Neural cell (in vitro differentiated cells): Measurements from ENCODE around the gene RAD51B. TPM values are rescaled to one million over a fixed set of nuclear protein-coding genes. Genes with fewer than 3 reads are reported as not detected.

ENCODE experiments used
- H2AFZ ChIP-seq: fragments of 200-600, 300-800 bp; sonication (generic), shearing (Covaris generic); 2 replicates; pipeline ENCODE4 v1.6.0; 2014; ENCODE audit warnings: low read depth, mild to moderate bottlenecking, antibody characterized with exemption, low read length, moderate library complexity
- H3F3A ChIP-seq: fragments of 200-600 bp; shearing (Covaris generic); 2 replicates; pipeline ENCODE4 v1.6.1; 2016; ENCODE audit warnings: mild to moderate bottlenecking, moderate library complexity, mixed read lengths, antibody characterized with exemption, low read length; ENCODE audit not compliant: insufficient read depth, poor library complexity, severe bottlenecking
- H3K27ac ChIP-seq: fragments of 200-600, 300-800 bp; sonication (generic), shearing (Covaris generic); 2 replicates; pipeline ENCODE4 v1.5.1; 2014; ENCODE audit warnings: mild to moderate bottlenecking, low read length, moderate library complexity
- H3K27me3 ChIP-seq: fragments of 300-800, 200-600 bp; sonication (generic), shearing (Covaris generic); 2 replicates; pipeline ENCODE4 v1.6.0; 2014; ENCODE audit warnings: mild to moderate bottlenecking, low read depth, low read length, moderate library complexity; ENCODE audit not compliant: insufficient read depth
- H3K36me3 ChIP-seq: fragments of 300-800, 200-600 bp; sonication (generic), shearing (Covaris generic); 2 replicates; pipeline ENCODE4 v1.5.1; 2014; ENCODE audit warnings: mild to moderate bottlenecking, antibody characterized with exemption, low read length, moderate library complexity; ENCODE audit not compliant: insufficient read depth
- H3K4me2 ChIP-seq: fragments of 300-800, 200-600 bp; sonication (generic), shearing (Covaris generic); 2 replicates; pipeline ENCODE4 v1.6.0; 2014; ENCODE audit warnings: mild to moderate bottlenecking, low read length
- H3K4me3 ChIP-seq: fragments of 300-800, 200-600 bp; sonication (generic), shearing (Covaris generic); 2 replicates; pipeline ENCODE4 v1.5.1; 2014; ENCODE audit warnings: mild to moderate bottlenecking, low read length, moderate library complexity
- H3K79me2 ChIP-seq: fragments of 200-600 bp; shearing (Covaris generic); replicated peaks from 2 replicates; pipeline ENCODE4 v1.6.0; 2014; ENCODE audit warnings: mild to moderate bottlenecking, low read length, moderate library complexity; ENCODE audit not compliant: insufficient read depth
- H3K9ac ChIP-seq: fragments of 300-800, 200-600 bp; sonication (generic), shearing (Covaris generic); 2 replicates; pipeline ENCODE4 v1.6.1; 2016; ENCODE audit warnings: mild to moderate bottlenecking, low read length, mixed read lengths
- H3K9me2 ChIP-seq: fragments of 200-600 bp; shearing (Covaris generic); 2 replicates; pipeline ENCODE4 v1.6.1; 2016; ENCODE audit warnings: mild to moderate bottlenecking, low read length, mixed read lengths; ENCODE audit not compliant: insufficient read depth
- H3K9me3 ChIP-seq: fragments of 200-600, 300-800 bp; sonication (generic), shearing (Covaris generic); 2 replicates; pipeline ENCODE4 v1.6.1; 2016; ENCODE audit warnings: mild to moderate bottlenecking, mixed run types, low read length, moderate library complexity, mixed read lengths
- H4K20me1 ChIP-seq: fragments of 200-600 bp; shearing (Covaris generic); 2 replicates; pipeline ENCODE4 v1.6.1; 2016; ENCODE audit warnings: mild to moderate bottlenecking, mixed run types; ENCODE audit not compliant: insufficient read depth
- EP300 ChIP-seq: fragments of 450-650 bp; conservative IDR thresholded peaks from 2 replicates; pipeline ENCODE4 v1.6.1; 2014; ENCODE audit warnings: antibody characterized with exemption, mild to moderate bottlenecking, moderate library complexity; ENCODE audit not compliant: poor library complexity, severe bottlenecking
- EZH2 ChIP-seq: fragments of 200-600, 300-800 bp; shearing (Covaris generic), sonication (generic); IDR thresholded peaks from 2 replicates; pipeline ENCODE4 v1.6.1; 2014; ENCODE audit warnings: antibody characterized with exemption, low read length, borderline replicate concordance, mild to moderate bottlenecking; ENCODE audit not compliant: insufficient read depth, poor library complexity, severe bottlenecking
- MXI1 ChIP-seq: fragments of 450-650 bp; conservative IDR thresholded peaks from 2 replicates; pipeline ENCODE4 v1.6.1; 2014; ENCODE audit warnings: antibody characterized with exemption, mild to moderate bottlenecking; ENCODE audit not compliant: poor library complexity, severe bottlenecking
- POLR2AphosphoS5 ChIP-seq: IDR thresholded peaks from 2 replicates; pipeline ENCODE4 v1.6.1; 2012
- RAD21 ChIP-seq: fragments of 450-650 bp; conservative IDR thresholded peaks from 2 replicates; pipeline ENCODE4 v1.6.1; 2014; ENCODE audit warnings: antibody characterized with exemption, mild to moderate bottlenecking, moderate library complexity
- SMC3 ChIP-seq: fragments of 450-650 bp; conservative IDR thresholded peaks from 2 replicates; pipeline ENCODE4 v1.6.1; 2014; ENCODE audit warnings: antibody characterized with exemption, mild to moderate bottlenecking, moderate library complexity; ENCODE audit not compliant: poor library complexity
- TAF1 ChIP-seq: IDR thresholded peaks from 2 replicates; pipeline ENCODE4 v1.6.1; 2012; ENCODE audit warnings: low read depth
- polyA plus RNA-seq: library from polyadenylated mRNA; depleted of rRNA; stranded (reverse); fragments of >200 nt; gene quantifications from 2 replicates; pipeline ENCODE4 v1.2.3, GENCODE V29; 2014
- TF ChIP-seq, protein P1 (sequence below): fragments of 450-650 bp; IDR thresholded peaks from 2 replicates; pipeline ENCODE4 v1.5.1; 2014; ENCODE audit warnings: antibody characterized with exemption, mild to moderate bottlenecking, moderate library complexity; ENCODE audit not compliant: poor library complexity, severe bottlenecking
- TF ChIP-seq, protein P2 (sequence below): IDR thresholded peaks from 2 replicates; pipeline ENCODE4 v1.6.1; 2012; ENCODE audit warnings: borderline replicate concordance

RAD51B gene
- polyA plus RNA-seq, 1 donor from 2014 or later = 3.1 TPM

DNA sequence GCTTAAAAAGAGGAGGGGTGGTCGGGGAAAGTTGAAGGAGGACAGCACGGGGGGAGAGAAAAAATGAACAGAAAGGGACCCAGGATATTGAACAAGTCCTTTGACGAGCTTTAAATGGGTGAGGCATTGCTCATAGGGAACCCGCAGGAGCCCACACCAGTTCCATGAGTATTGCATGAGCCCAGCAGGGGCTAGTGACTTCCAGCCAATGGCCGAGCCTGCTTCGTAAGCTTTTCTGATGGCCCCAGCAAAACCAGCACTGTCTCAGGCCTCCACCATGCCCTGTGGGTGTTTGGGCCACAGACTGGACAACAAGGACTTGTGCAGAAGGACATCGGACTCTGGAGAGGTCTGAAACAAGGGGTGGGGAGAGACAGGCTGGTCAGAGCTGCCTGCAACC, 863.7 kb downstream of the RAD51B start:
- no peaks in the 10 kb centered on the region for H3F3A ChIP-seq
- no peak overlapping the region for H3K4me3 ChIP-seq
- no peak overlapping the region for H3K27ac ChIP-seq
- no peaks in the 10 kb centered on the region for H3K79me2 ChIP-seq
- H3K4me2 ChIP-seq = no peak overlapping the region
- H3K36me3 ChIP-seq = no peaks in the 10 kb centered on the region
- H3K9ac ChIP-seq = no peak overlapping the region
- TF ChIP-seq EZH2 = no peak
- no peak for TF ChIP-seq SMC3
- no peak for TF ChIP-seq MXI1
- TF ChIP-seq, protein P1, sequence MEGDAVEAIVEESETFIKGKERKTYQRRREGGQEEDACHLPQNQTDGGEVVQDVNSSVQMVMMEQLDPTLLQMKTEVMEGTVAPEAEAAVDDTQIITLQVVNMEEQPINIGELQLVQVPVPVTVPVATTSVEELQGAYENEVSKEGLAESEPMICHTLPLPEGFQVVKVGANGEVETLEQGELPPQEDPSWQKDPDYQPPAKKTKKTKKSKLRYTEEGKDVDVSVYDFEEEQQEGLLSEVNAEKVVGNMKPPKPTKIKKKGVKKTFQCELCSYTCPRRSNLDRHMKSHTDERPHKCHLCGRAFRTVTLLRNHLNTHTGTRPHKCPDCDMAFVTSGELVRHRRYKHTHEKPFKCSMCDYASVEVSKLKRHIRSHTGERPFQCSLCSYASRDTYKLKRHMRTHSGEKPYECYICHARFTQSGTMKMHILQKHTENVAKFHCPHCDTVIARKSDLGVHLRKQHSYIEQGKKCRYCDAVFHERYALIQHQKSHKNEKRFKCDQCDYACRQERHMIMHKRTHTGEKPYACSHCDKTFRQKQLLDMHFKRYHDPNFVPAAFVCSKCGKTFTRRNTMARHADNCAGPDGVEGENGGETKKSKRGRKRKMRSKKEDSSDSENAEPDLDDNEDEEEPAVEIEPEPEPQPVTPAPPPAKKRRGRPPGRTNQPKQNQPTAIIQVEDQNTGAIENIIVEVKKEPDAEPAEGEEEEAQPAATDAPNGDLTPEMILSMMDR = no peak
- TF ChIP-seq RAD21 = no peak
- TF ChIP-seq, protein P2, sequence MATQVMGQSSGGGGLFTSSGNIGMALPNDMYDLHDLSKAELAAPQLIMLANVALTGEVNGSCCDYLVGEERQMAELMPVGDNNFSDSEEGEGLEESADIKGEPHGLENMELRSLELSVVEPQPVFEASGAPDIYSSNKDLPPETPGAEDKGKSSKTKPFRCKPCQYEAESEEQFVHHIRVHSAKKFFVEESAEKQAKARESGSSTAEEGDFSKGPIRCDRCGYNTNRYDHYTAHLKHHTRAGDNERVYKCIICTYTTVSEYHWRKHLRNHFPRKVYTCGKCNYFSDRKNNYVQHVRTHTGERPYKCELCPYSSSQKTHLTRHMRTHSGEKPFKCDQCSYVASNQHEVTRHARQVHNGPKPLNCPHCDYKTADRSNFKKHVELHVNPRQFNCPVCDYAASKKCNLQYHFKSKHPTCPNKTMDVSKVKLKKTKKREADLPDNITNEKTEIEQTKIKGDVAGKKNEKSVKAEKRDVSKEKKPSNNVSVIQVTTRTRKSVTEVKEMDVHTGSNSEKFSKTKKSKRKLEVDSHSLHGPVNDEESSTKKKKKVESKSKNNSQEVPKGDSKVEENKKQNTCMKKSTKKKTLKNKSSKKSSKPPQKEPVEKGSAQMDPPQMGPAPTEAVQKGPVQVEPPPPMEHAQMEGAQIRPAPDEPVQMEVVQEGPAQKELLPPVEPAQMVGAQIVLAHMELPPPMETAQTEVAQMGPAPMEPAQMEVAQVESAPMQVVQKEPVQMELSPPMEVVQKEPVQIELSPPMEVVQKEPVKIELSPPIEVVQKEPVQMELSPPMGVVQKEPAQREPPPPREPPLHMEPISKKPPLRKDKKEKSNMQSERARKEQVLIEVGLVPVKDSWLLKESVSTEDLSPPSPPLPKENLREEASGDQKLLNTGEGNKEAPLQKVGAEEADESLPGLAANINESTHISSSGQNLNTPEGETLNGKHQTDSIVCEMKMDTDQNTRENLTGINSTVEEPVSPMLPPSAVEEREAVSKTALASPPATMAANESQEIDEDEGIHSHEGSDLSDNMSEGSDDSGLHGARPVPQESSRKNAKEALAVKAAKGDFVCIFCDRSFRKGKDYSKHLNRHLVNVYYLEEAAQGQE = no peak
- TF ChIP-seq EP300 = no peak
- no peak for TF ChIP-seq POLR2AphosphoS5
- no peak for TF ChIP-seq TAF1
- no peaks in the 10 kb centered on the region for H3K9me3 ChIP-seq
- H2AFZ ChIP-seq = no peak overlapping the region
- H3K9me2 ChIP-seq = no peaks in the 10 kb centered on the region
- H3K27me3 ChIP-seq = no peaks in the 10 kb centered on the region
- no peaks in the 10 kb centered on the region for H4K20me1 ChIP-seq

DNA sequence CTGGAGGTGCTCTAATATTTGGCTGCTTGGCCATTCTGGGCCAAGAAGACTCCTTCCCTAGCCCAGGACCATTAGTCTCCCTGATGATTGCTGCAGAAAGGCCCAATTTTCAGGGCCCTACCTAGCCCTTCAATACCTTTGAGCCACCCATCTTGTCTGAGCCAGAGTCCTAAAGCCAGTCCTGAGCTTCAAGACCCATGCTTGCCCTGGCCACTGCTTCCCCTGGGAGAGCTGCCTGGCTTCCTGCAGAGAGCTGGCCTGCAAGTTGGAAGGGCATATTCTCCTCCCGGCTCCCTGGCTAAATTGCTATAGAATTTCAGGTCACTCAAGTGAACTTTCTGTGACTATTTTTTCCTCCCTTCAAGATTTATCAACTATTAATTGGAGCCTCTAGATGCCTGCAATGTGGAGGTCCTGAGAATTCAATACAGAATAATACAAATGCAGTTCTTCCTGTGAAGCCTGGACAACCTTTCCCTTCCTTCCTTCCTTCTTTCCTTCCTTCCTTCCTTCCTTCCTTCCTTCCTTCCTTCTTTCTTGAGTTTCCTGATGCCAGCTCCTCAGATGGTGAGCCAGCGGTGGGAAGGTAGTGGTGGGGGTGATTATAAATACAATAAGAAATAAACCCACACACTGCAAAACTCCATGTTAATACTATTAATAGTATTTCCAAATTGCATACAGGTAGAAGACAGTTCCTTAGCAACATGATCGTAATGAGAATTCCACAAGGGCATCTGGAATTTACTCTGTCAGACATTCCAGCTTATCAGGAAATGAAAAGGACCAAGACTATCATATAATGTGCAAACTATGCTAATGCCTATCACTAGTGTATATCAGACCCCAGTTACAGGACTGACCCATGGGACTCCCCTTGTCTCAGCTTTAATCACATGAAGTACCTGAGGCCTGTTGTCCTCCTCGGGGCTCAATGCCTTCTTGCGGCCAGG, 865.2 kb downstream of the RAD51B start:
- H3K36me3 ChIP-seq = no peaks in the 10 kb centered on the region
- no peak overlapping the region for H2AFZ ChIP-seq
- H3F3A ChIP-seq = no peaks in the 10 kb centered on the region
- no peaks in the 10 kb centered on the region for H3K9me3 ChIP-seq
- H3K9me2 ChIP-seq = no peaks in the 10 kb centered on the region
- peak overlapping the region; percentile 55 for H3K27ac ChIP-seq
- peak overlapping the region; percentile 7 for H3K9ac ChIP-seq
- H3K4me3 ChIP-seq = peak overlapping the region; percentile 19
- no peaks in the 10 kb centered on the region for H3K79me2 ChIP-seq
- H3K4me2 ChIP-seq = no peak overlapping the region
- no peaks in the 10 kb centered on the region for H4K20me1 ChIP-seq
- TF ChIP-seq, protein P2 = peak; percentile 86
- TF ChIP-seq EP300 (peak; percentile 50), RAD21 (no peak)
- H3K27me3 ChIP-seq = no peaks in the 10 kb centered on the region
